GM12878 (cell line): ENCODE results near the gene IRX4. TPM values are rescaled to one million over a fixed set of nuclear protein-coding genes. Genes with fewer than 3 reads are reported as not detected.
A peak's percentile ranks its signal among the peaks of the same experiment; 100 is the strongest.

ENCODE experiments used
- ATAC-seq: fragments of 200-7000 bp; cut with Tn5 transposase; 3 replicates; pipeline ENCODE4 v1.9.1; 2020; ENCODE audit warnings: mild to moderate bottlenecking, moderate library complexity
- BruUV-seq: library from RNA; stranded (reverse); fragments of 400-500 nt; replicated peaks from 2 replicates; lab custom pipeline; 2021; lab: Mats Ljungman, UMichigan
- CTCF ChIA-PET: fragments of 300-600 bp; sonication (Branson Sonifier 250); formaldehyde crosslinking; extraction: SDS; loops from one replicate; lab custom pipeline; 2021; ENCODE audit warnings: inconsistent platforms; lab: Yijun Ruan, JAX
- POLR2A ChIA-PET: fragments of 350-600 bp; formaldehyde crosslinking; extraction: SDS; loops from one replicate; lab custom pipeline; 2021; ENCODE audit warnings: inconsistent platforms; lab: Charles Lee
- RAD21 ChIA-PET: fragments of 300-600 bp; sonication (Branson Sonifier 250); formaldehyde crosslinking; loops from one replicate; lab custom pipeline; 2023; ENCODE audit warnings: antibody characterized with exemption; ENCODE audit not compliant: unreplicated experiment; lab: Charles Lee
- SMC1A ChIA-PET: fragments of 300-600 bp; sonication (Branson Sonifier 250); formaldehyde crosslinking; loops from one replicate; lab custom pipeline; 2023; ENCODE audit not compliant: unreplicated experiment, uncharacterized antibody; lab: Charles Lee
- DNase-seq: peaks from one replicate; pipeline ENCODE4 v3.0.0-alpha.2; 2011; ENCODE audit warnings: low read depth, low spot score
- FAIRE-seq: peaks from 3 replicates; lab custom pipeline; 2011; peaks lifted over from hg19 to GRCh38; lab: Jason Lieb, UNC
- H2AFZ ChIP-seq: 2 replicates; pipeline ENCODE4 v1.6.0; 2011; ENCODE audit warnings: low read depth, low read length, control low read depth; ENCODE audit not compliant: control insufficient read depth
- H3K27ac ChIP-seq: 2 replicates; pipeline ENCODE4 v1.5.1; 2011; ENCODE audit warnings: control low read depth; ENCODE audit not compliant: control insufficient read depth, insufficient read depth
- H3K27me3 ChIP-seq, 2 experiments: replicated peaks in 1 of 2; 2 replicates each; pipeline versions ENCODE4 v1.6.0 to v1.6.1; 2011; ENCODE audit warnings: low read length in 1 of 2; ENCODE audit not compliant: control insufficient read depth in 2 of 2, insufficient read depth in 2 of 2
- H3K36me3 ChIP-seq, 2 experiments: 2 replicates each; pipeline ENCODE4 v1.5.1; 2011; ENCODE audit warnings: low read length in 1 of 2; ENCODE audit not compliant: control insufficient read depth in 2 of 2, insufficient read depth in 2 of 2
- H3K4me1 ChIP-seq: 2 replicates; pipeline ENCODE4 v1.6.1; 2011; ENCODE audit warnings: mild to moderate bottlenecking, low read length, moderate library complexity, mixed read lengths; ENCODE audit not compliant: control insufficient read depth, insufficient read depth
- H3K4me2 ChIP-seq: 2 replicates; pipeline ENCODE4 v1.6.0; 2011; ENCODE audit warnings: control low read depth; ENCODE audit not compliant: control insufficient read depth, insufficient read depth
- H3K4me3 ChIP-seq: fragments of 200-600 bp; sonication (generic); 2 replicates; pipeline ENCODE4 v1.5.1; 2016
- H3K79me2 ChIP-seq: 2 replicates; pipeline ENCODE4 v1.6.0; 2011; ENCODE audit warnings: low read length; ENCODE audit not compliant: control insufficient read depth, insufficient read depth
- H3K9ac ChIP-seq: 2 replicates; pipeline ENCODE4 v1.8.0; 2011; ENCODE audit warnings: low read length, control low read depth, mixed read lengths; ENCODE audit not compliant: control insufficient read depth, insufficient read depth
- H3K9me3 ChIP-seq: replicated peaks from 3 replicates; pipeline ENCODE4 v1.5.1; 2011; ENCODE audit warnings: mild to moderate bottlenecking, low read length; ENCODE audit not compliant: control insufficient read depth, insufficient read depth
- H4K20me1 ChIP-seq: 2 replicates; pipeline ENCODE4 v1.6.0; 2011; ENCODE audit not compliant: control insufficient read depth, insufficient read depth
- BRCA1 ChIP-seq: IDR thresholded peaks from 2 replicates; pipeline ENCODE4 v1.6.1; 2011; ENCODE audit warnings: low read depth, low read length, improper control_type of control experiment
- JUNB ChIP-seq: IDR thresholded peaks from 2 replicates; pipeline ENCODE4 v1.6.1; 2016; ENCODE audit warnings: antibody characterized with exemption, mild to moderate bottlenecking
- MEF2A ChIP-seq: IDR thresholded peaks from 2 replicates; pipeline ENCODE4 v1.6.1; 2011; ENCODE audit warnings: low read depth, mild to moderate bottlenecking, low read length, moderate library complexity; ENCODE audit not compliant: insufficient read depth
- MXI1 ChIP-seq: fragments of 150-350 bp; IDR thresholded peaks from 2 replicates; pipeline ENCODE4 v1.6.1; 2011; ENCODE audit warnings: low read depth, mild to moderate bottlenecking, inconsistent platforms, low read length, improper control_type of control experiment
- NFIC ChIP-seq: IDR thresholded peaks from 2 replicates; pipeline ENCODE4 v1.6.1; 2012; ENCODE audit warnings: low read depth, mild to moderate bottlenecking, inconsistent platforms, low read length, moderate library complexity
- PML ChIP-seq: IDR thresholded peaks from 2 replicates; pipeline ENCODE4 v1.6.1; 2012; ENCODE audit warnings: low read length, inconsistent platforms
- SREBF2 ChIP-seq: IDR thresholded peaks from 2 replicates; pipeline ENCODE4 v1.6.1; 2012; ENCODE audit warnings: mild to moderate bottlenecking, low read length
- SUPT20H ChIP-seq: IDR thresholded peaks from 2 replicates; pipeline ENCODE4 v1.6.1; 2011; ENCODE audit warnings: low read depth, mild to moderate bottlenecking, low read length, moderate library complexity, borderline replicate concordance; ENCODE audit not compliant: control insufficient read depth
- SUZ12 ChIP-seq: fragments of 200-600 bp; sonication (generic); IDR thresholded peaks from one replicate; pipeline ENCODE4 v1.6.1; 2018; ENCODE audit warnings: antibody characterized with exemption, mild to moderate bottlenecking; ENCODE audit not compliant: unreplicated experiment
- TARDBP ChIP-seq: IDR thresholded peaks from 2 replicates; pipeline ENCODE4 v1.6.1; 2016; ENCODE audit warnings: borderline replicate concordance
- TCF12 ChIP-seq: IDR thresholded peaks from 2 replicates; pipeline ENCODE4 v1.6.1; 2011; ENCODE audit warnings: low read depth, mild to moderate bottlenecking, low read length
- ZNF24 ChIP-seq: fragments of 450-650 bp; IDR thresholded peaks from 2 replicates; pipeline ENCODE4 v1.6.1; 2017; ENCODE audit warnings: antibody characterized with exemption, mild to moderate bottlenecking
- WGBS: methylation state at CpG from one replicate; pipeline ENCODE4 v1.1.6; 2016; ENCODE audit warnings: low lambda C conversion rate; ENCODE audit not compliant: insufficient replicate concordance, insufficient coverage; ENCODE audit errors: missing lambda C conversion rate; 5-methylcytosine and 5-hydroxymethylcytosine counted together
- in situ Hi-C: fragments of 300-500 bp; cut with MboI; formaldehyde crosslinking; loops from 9 replicates; pipeline ENCODE4 v1.14.3; 2018; ENCODE audit warnings: mixed read lengths
- intact Hi-C: fragments of 100-400 bp; cut with micrococcal nuclease; formaldehyde crosslinking; loops from one replicate; pipeline ENCODE4 v1.14.2; 2022; ENCODE audit not compliant: unreplicated experiment
- polyA plus RNA-seq, 11 experiments: library from polyadenylated mRNA; depleted of rRNA in 4 of 11; unstranded in 6 of 11; stranded (reverse) in 5 of 11; fragments of >200 nt; fragmentation: Nextera tagmentation in 4 of 11; fragmentation: Illumina TruSeq in 1 of 11; extraction: Ambion mirVana in 4 of 11; extraction: Trizol in 1 of 11; gene quantifications; 1 replicate in 1 of 11; 2 replicates in 10 of 11; pipeline versions ENCODE4 v1.2.1 to v1.2.3, GENCODE V29; 2011 to 2016; ENCODE audit warnings: inconsistent platforms in 2 of 11, missing spikeins in 2 of 11, low read depth in 1 of 11
- total RNA-seq, 4 experiments: library from RNA; depleted of rRNA in 3 of 4; stranded (reverse); fragments of >200 nt in 3 of 4; fragmentation: Illumina TruSeq in 1 of 4; extraction: Trizol in 1 of 4; gene quantifications; 2 replicates each; pipeline versions ENCODE4 v1.2.1 to v1.2.3, GENCODE V29; 2013 to 2021

Gene IRX4
- total and polyA plus RNA-seq, 10 of the 15 experiments (the other 5 are each of a cell fraction or from before 2014, with no cell fraction given): not detected

GRCh38 chr5:1878050-1878849, 4.5 kb downstream of the IRX4 start:
- Histone ChIP-seq H3K27me3 (peaks cover 7 to 17% of the 10 kb centered on the region in 2 experiments; a peak in 3 of 4 replicates), H4K20me1 (no peaks in the 10 kb centered on the region), H3K9me3 (no peaks in the 10 kb centered on the region; the same call in 2 of the 3 replicates), H2AFZ (no peak overlapping the region), H3K36me3 (no peaks in the 10 kb centered on the region), H3K27ac (no peak overlapping the region), H3K4me1 (no peaks in the 10 kb centered on the region), H3K4me3 (no peak overlapping the region), H3K4me2 (no peak overlapping the region), H3K9ac (no peak overlapping the region), H3K79me2 (no peaks in the 10 kb centered on the region)
- ChIA-PET SMC1A (no interaction called here), CTCF (no interaction called here), RAD21 (no interaction called here), POLR2A (no interaction called here)
- intact Hi-C loops (no loop called here), in situ Hi-C loops (no loop called here)
- TF ChIP-seq MXI1 (no peak), MEF2A (no peak), SUZ12 (peak; percentile 20)
- BruUV-seq: no TSS peak
- no peak for DNase-seq
- 45% methylated on average over 68 of the region's 79 CpGs for WGBS
- no peak for FAIRE-seq
- no peak for ATAC-seq

GRCh38 chr5:1877103-1878049, 5.3 kb downstream of the IRX4 start:
- intact Hi-C loops: no loop called here
- no peak overlapping the region for H3K27ac ChIP-seq
- TF ChIP-seq JUNB (no peak), ZNF24 (no peak), SUPT20H (no peak), NFIC (no peak), TCF12 (no peak), SREBF2 (no peak), BRCA1 (no peak), TARDBP (no peak), PML (no peak)

More at GRCh38 chr5:1877103-1878049, 5.3 kb downstream of the IRX4 start:
- ChIA-PET RAD21 (no interaction called here), POLR2A (no interaction called here), CTCF (no interaction called here), SMC1A (no interaction called here)
- no peaks in the 10 kb centered on the region; the same call in 2 of the 3 replicates for H3K9me3 ChIP-seq
- no peak for ATAC-seq
- no peak overlapping the region for H3K9ac ChIP-seq
- BruUV-seq: no TSS peak
- in situ Hi-C loops: no loop called here
- H3K36me3 ChIP-seq: no peaks in the 10 kb centered on the region
- no peak for DNase-seq
- no peaks in the 10 kb centered on the region for H3K4me1 ChIP-seq
- H3K4me2 ChIP-seq: no peak overlapping the region
- no peaks in the 10 kb centered on the region for H3K79me2 ChIP-seq
- H4K20me1 ChIP-seq: no peaks in the 10 kb centered on the region
- 28% methylated on average over 36 of the region's 46 CpGs for WGBS
- no peak overlapping the region for H2AFZ ChIP-seq
- H3K4me3 ChIP-seq: no peak overlapping the region
- no peak for FAIRE-seq
- H3K27me3 ChIP-seq: peaks cover 7 to 23% of the 10 kb centered on the region in 2 experiments
